Heart left ventricle (tissue), 16 donors: ENCODE data around the gene ELL. TPM values are rescaled to one million over a fixed set of nuclear protein-coding genes. Genes with fewer than 3 reads are reported as not detected.

Experiments
- ATAC-seq, 4 donors: fragments of 200-7000 bp; cut with Tn5 transposase; one replicate each; pipeline ENCODE4 v1.9.1; 2020 to 2022; ENCODE audit warnings: moderate library complexity in 4 of 4, mild to moderate bottlenecking in 3 of 4, moderate number of reproducible peaks in 1 of 4
- DNase-seq, 5 donors: peaks; one replicate each; pipeline ENCODE4 v3.0.0-alpha.2; 2020
- H3K27ac ChIP-seq, 12 donors: fragments of 200-600 bp; sonication (generic) in 4 of 12; one replicate each; pipeline versions ENCODE4 v1.5.0 to v1.8.0; 2016 to 2022; ENCODE audit warnings: mild to moderate bottlenecking in 2 of 12
- H3K27me3 ChIP-seq, 9 donors: fragments of 200-600 bp; sonication (generic) in 2 of 9; one replicate each; pipeline versions ENCODE4 v1.5.1 to v1.8.0; 2016 to 2022; ENCODE audit warnings: mild to moderate bottlenecking in 3 of 9
- H3K36me3 ChIP-seq, 9 donors: fragments of 200-600 bp; sonication (generic) in 2 of 9; one replicate each; pipeline versions ENCODE4 v1.5.0 to v1.8.0; 2018 to 2022; ENCODE audit warnings: mild to moderate bottlenecking in 2 of 9
- H3K4me1 ChIP-seq, 12 donors: fragments of 200-600 bp; sonication (generic) in 4 of 12; one replicate each; pipeline versions ENCODE4 v1.5.0 to v1.8.0; 2016 to 2022; ENCODE audit warnings: mild to moderate bottlenecking in 3 of 12
- H3K4me3 ChIP-seq, 12 donors: fragments of 200-600 bp; sonication (generic) in 4 of 12; one replicate each; pipeline versions ENCODE4 v1.5.0 to v1.8.0; 2017 to 2022; ENCODE audit warnings: mild to moderate bottlenecking in 9 of 12, moderate library complexity in 4 of 12
- H3K9me3 ChIP-seq, 12 donors: fragments of 200-600 bp; sonication (generic) in 4 of 12; one replicate each; pipeline versions ENCODE4 v1.5.0 to v1.8.0; 2016 to 2022; ENCODE audit warnings: mild to moderate bottlenecking in 1 of 12
- POLR2A ChIP-seq, 2 donors: fragments of 450-650 bp; IDR thresholded peaks; one replicate each; pipeline ENCODE4 v1.6.1; 2017; ENCODE audit warnings: antibody characterized with exemption in 2 of 2, mild to moderate bottlenecking in 2 of 2, moderate library complexity in 2 of 2
- WGBS, 4 donors: extraction: QIAGEN DNeasy Blood & Tissue Kit in 2 of 4; methylation state at CpG; one replicate each; pipeline versions ENCODE4 v1.1.5 to v1.1.7; 2013 to 2018; 5-methylcytosine and 5-hydroxymethylcytosine counted together
- intact Hi-C, 10 donors: fragments of 100-400 bp; cut with DNase I; formaldehyde crosslinking; loops; one replicate each; pipeline versions ENCODE4 v1.11.1 to v1.14.2; 2022
- polyA plus RNA-seq, 2 donors: library from polyadenylated mRNA; stranded (reverse); fragments of 200-250 nt; gene quantifications; one replicate each; pipeline ENCODE4 v1.2.3, GENCODE V29; 2013
- total RNA-seq, 9 donors: library from RNA; depleted of rRNA in 2 of 9; stranded (reverse); fragments of >200 nt in 2 of 9; fragmentation: NEBNext Ultra II Directional in 3 of 9; extraction: Animal tissue kit (Norgen Biotek cat#: 25700) in 3 of 9; gene quantifications; one replicate each; pipeline versions ENCODE4 v1.1.0 to v1.2.4, GENCODE V29; 2016 to 2023
- TF ChIP-seq, protein P1 (sequence below), 12 donors: fragments of 200-600 bp; sonication (generic) in 4 of 12; IDR thresholded peaks; one replicate each; pipeline versions ENCODE4 v1.5.0 to v1.8.0; 2018 to 2022; ENCODE audit warnings: antibody characterized with exemption in 12 of 12, mild to moderate bottlenecking in 5 of 12
- donor health status: ischemic (EF 13 %, LVEDD 7.1; RV severe dilation, severe dysfunction).
- donor health status: healthy with polysubstance abuse.
- donor health status: DM: no; HTN: yes; CAD: no.
- donor health status: DM: no; HTN: no; CAD: no.
- donor health status: ischemic (EF 25% LVEDD 6.9; RV normal size, moderate dysfunction).
- donor health status: ischemic (EF 25% LVEDD 5.7; RV mildly dilated, moderate dysfunction).
- donor health status: healthy.
- donor health status: DM: yes; HTN: yes; CAD: no.
- donor health status: ischemic (EF 35%, LVEDD 5.7; RV mildly dilated, moderate dysfunction).
- donor health status: nonischemic (EF 11% LVEDD 7.7; RV severe dilation, severe dysfunction).
- donor health status: DM: yes; HTN: yes; CAD: no.
- donor health status: PGD.
- donor health status: ischemic (EF 29% LVEDD 5.4; RV normal size, mild dysfunction).
- donor health status: nonischemic (EF 23%, LVEDD 6.1; RV moderate dilation, normal function).

Gene ELL
- total and polyA plus RNA-seq, 11 donors, result 5.9 to 17.8 (median 7.3) TPM

DNA sequence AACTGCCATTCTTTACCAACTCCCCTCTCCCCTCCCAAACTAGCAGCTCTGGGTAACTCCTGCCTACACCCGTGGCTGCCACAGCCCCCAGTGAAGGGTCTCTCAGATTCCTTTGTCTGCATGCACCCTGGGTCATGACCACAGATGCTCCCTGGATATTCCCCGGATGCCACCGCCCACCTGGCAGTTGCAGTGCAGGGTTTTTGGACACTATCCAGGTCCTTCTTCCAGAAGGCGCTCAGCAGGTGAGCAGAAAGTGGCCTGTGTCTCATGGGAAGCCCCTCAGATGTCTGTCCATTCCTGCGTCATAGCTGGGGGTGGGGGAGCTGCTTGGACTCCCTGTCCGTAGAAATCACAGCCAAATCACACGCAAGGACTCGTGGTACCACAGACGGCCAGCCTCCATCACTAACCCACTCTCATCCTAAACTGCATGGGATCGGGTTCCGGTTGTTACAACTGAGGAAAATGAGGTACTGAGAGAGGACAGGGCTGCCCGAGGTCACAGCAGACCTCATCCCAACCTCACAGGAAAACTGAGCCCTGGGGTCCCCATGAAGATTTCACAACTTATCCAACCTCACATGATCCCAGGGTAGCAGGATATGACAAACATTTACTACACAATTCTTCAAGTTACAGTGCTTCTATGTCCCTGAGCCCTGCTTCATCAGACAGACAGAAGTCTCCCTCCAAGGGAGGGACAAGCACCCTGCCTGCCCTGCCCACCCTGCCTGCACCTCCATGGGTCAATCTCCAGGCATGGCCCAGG, 38.6 kb downstream of the ELL start:
- DNase-seq (peak in 1 of 5 donors; percentile 24), ATAC-seq (no peak)
- Histone ChIP-seq H3K27me3 (no peaks in the 10 kb centered on the region), H3K4me3 (no peak overlapping the region), H3K9me3 (no peaks in the 10 kb centered on the region), H3K27ac (peak overlapping the region in 1 of 12 donors; percentile 42), H3K36me3 (no peaks in the 10 kb centered on the region), H3K4me1 (peaks cover 19 to 93% (median 64%) of the 10 kb centered on the region in 12 donors)
- WGBS, 4 donors, result 67 to 76% (median 72%) methylated on average over 6 to 12 of the region's 12 CpGs
- intact Hi-C loops, result loop anchor here in 2 of 10 donors (5.0 to 10.0 kb wide), 2 partner anchors 34 to 71 kb away; partner anchors contain the start of gene KXD1 (in 1 of the 2)
- TF ChIP-seq, protein P1, sequence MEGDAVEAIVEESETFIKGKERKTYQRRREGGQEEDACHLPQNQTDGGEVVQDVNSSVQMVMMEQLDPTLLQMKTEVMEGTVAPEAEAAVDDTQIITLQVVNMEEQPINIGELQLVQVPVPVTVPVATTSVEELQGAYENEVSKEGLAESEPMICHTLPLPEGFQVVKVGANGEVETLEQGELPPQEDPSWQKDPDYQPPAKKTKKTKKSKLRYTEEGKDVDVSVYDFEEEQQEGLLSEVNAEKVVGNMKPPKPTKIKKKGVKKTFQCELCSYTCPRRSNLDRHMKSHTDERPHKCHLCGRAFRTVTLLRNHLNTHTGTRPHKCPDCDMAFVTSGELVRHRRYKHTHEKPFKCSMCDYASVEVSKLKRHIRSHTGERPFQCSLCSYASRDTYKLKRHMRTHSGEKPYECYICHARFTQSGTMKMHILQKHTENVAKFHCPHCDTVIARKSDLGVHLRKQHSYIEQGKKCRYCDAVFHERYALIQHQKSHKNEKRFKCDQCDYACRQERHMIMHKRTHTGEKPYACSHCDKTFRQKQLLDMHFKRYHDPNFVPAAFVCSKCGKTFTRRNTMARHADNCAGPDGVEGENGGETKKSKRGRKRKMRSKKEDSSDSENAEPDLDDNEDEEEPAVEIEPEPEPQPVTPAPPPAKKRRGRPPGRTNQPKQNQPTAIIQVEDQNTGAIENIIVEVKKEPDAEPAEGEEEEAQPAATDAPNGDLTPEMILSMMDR (IDR thresholded peaks at IDR 0.05), result no peak

DNA sequence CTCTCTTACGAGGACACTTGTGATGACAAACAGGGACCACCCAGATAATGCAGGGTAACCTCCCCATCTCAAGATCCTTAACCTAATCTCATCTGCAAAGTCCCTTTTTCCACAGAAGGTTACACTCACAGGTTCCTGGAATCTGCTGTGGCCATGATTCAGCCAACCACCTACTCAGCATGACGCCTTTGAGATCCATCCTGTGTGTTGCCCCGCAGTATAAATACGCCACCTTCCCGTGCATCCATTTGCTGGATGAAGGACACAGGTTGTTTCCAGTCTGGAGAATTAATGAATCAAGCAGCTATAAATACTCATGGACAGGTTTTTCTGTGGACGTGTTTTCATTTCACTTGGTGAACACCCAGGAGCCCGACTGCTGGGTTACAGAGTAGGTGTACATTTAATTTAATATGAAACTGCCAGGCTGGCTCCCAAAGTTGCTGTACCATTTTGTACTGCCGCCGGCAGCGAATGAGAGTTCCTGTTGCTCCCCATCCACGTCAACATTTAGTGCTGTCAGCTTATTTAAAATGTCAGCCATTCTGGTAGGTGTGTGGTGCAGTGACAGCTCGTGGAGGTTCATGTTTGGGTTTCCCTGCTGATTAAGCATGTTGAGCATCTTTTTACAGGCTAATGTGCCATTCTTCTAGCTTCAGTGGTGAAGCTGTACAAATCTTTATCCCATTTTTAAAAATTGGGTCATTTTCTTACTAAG, 40.2 kb downstream of the ELL start:
- Histone ChIP-seq H3K27ac (peak overlapping the region in 2 of 12 donors; percentile 82 to 98), H3K36me3 (no peaks in the 10 kb centered on the region), H3K4me3 (no peak overlapping the region), H3K9me3 (no peaks in the 10 kb centered on the region), H3K4me1 (peaks cover 21 to 93% (median 52%) of the 10 kb centered on the region in 12 donors), H3K27me3 (no peaks in the 10 kb centered on the region)
- ATAC-seq (no peak), DNase-seq (no peak)
- TF ChIP-seq POLR2A (IDR thresholded peaks at IDR 0.05), result no peak
- TF ChIP-seq, protein P1 (IDR thresholded peaks at IDR 0.05), result no peak
- WGBS, 4 donors, result 96 to 97% (median 96%) methylated on average over 12 of the region's 12 CpGs
- intact Hi-C loops, result loop anchor here in 2 of 10 donors (5.0 to 10.0 kb wide), 2 partner anchors 36 to 73 kb away; partner anchors contain the start of gene KXD1 (in 1 of the 2)

DNA sequence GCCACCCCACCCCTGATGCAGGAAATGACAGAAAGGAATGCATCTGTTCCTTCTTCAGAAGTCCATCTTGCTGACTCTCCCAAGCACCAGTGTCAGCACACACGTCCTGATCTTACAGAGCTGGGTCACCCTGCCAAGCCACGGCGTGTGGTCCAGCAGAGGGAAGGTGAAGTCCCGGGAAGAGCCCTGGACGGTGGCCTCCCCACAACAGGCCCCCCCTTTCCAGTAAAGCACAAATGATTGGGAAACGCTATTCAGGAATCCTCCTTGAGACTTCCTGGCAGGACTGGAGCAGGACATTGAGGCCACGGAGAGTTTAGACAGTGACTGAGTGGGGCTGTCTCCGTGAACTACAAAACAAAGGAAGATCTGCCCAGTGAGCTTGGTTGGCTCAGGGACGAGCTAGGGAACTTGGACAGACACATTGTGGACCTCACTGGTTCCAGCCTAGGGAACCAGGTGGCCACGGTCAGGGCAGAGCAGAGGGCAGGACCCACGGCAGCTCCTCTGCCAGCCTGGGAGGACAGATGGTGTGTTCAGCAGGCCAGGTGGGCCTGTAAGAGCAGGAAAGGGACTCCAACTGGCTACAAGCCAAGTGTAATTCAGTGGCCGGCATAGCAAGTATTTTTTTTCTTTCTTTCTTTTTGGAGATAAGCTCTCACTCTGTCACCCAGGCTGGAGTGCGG, 41.7 kb downstream of the ELL start:
- 23 to 36% (median 25%) methylated on average over 13 of the region's 13 CpGs for WGBS, 4 donors
- DNase-seq (peak in 4 of 5 donors; percentile 61 to 85 (median 80)), ATAC-seq (peak; percentile 48 to 80 (median 70))
- TF ChIP-seq, protein P1 (IDR thresholded peaks at IDR 0.05), result no peak
- no peak for TF ChIP-seq POLR2A (IDR thresholded peaks at IDR 0.05)
- Histone ChIP-seq H3K9me3 (no peaks in the 10 kb centered on the region), H3K27me3 (no peaks in the 10 kb centered on the region), H3K4me1 (peaks cover 12 to 93% (median 42%) of the 10 kb centered on the region in 12 donors), H3K4me3 (no peak overlapping the region), H3K27ac (peak overlapping the region; percentile 45 to 98 (median 78)), H3K36me3 (no peaks in the 10 kb centered on the region)
- intact Hi-C loops, result loop anchor here in 2 of 10 donors (5.0 to 10.0 kb wide), 2 partner anchors 37 to 75 kb away; partner anchors contain the start of gene KXD1 (in 1 of the 2)
